Breast epithelium (tissue), 4 donors: ENCODE results near the gene RORB. TPM values are rescaled to one million over a fixed set of nuclear protein-coding genes. Genes with fewer than 3 reads are reported as not detected.

Source experiments
- DNase-seq, 2 donors: peaks; one replicate each; pipeline ENCODE4 v3.0.0-alpha.2; 2019; ENCODE audit warnings: low spot score in 2 of 2
- H3K27ac ChIP-seq, 2 donors: fragments of 200-600 bp; sonication (generic) in 1 of 2; one replicate each; pipeline ENCODE4 v1.5.1; 2016 to 2019; ENCODE audit warnings: mild to moderate bottlenecking in 1 of 2
- H3K27me3 ChIP-seq, 2 donors: fragments of 200-600 bp; sonication (generic) in 1 of 2; one replicate each; pipeline versions ENCODE4 v1.5.1 to v1.6.0; 2017 to 2019; ENCODE audit warnings: control low read depth in 1 of 2, mild to moderate bottlenecking in 1 of 2
- H3K36me3 ChIP-seq: fragments of 200-600 bp; one replicate; pipeline ENCODE4 v1.5.1; 2019
- H3K4me1 ChIP-seq, 2 donors: fragments of 200-600 bp; sonication (generic); one replicate each; pipeline ENCODE4 v1.5.1; 2016 to 2019; ENCODE audit warnings: control low read depth in 1 of 2
- H3K4me3 ChIP-seq, 3 donors: fragments of 200-600 bp; sonication (generic); 1 replicate in 2 of 3; 2 replicates in 1 of 3; pipeline ENCODE4 v1.5.1; 2016 to 2019; ENCODE audit warnings: mild to moderate bottlenecking in 3 of 3, moderate library complexity in 2 of 3
- H3K9me3 ChIP-seq, 2 donors: fragments of 200-600 bp; sonication (generic) in 1 of 2; one replicate each; pipeline ENCODE4 v1.5.1; 2016 to 2019; ENCODE audit warnings: control low read depth in 1 of 2
- POLR2A ChIP-seq: fragments of 450-650 bp; IDR thresholded peaks from one replicate; pipeline ENCODE4 v1.6.1; 2016; ENCODE audit warnings: antibody characterized with exemption, mild to moderate bottlenecking, moderate library complexity
- POLR2AphosphoS5 ChIP-seq, 3 donors: sonication (generic); formaldehyde crosslinking; IDR thresholded peaks; one replicate each; pipeline ENCODE4 v1.6.1; 2017; ENCODE audit warnings: antibody characterized with exemption in 3 of 3
- intact Hi-C: fragments of 100-400 bp; cut with DNase I; formaldehyde crosslinking; loops from one replicate; pipeline ENCODE4 v1.15.1; 2023; ENCODE audit warnings: low total_unique reads
- total RNA-seq, 3 donors: library from RNA; depleted of rRNA; stranded (reverse); fragments of >200 nt; gene quantifications; one replicate each; pipeline ENCODE4 v1.1.0, GENCODE V29; 2016
- TF ChIP-seq, protein P1 (sequence below), 3 donors: fragments of 450-650 bp; IDR thresholded peaks; one replicate each; pipeline ENCODE4 v1.5.1; 2016 to 2017; ENCODE audit warnings: antibody characterized with exemption in 3 of 3, mild to moderate bottlenecking in 3 of 3, moderate library complexity in 3 of 3

Gene RORB
- total RNA-seq, 3 donors from 2014 or later, result 0.33 to 3.7 (median 1.0) TPM

DNA sequence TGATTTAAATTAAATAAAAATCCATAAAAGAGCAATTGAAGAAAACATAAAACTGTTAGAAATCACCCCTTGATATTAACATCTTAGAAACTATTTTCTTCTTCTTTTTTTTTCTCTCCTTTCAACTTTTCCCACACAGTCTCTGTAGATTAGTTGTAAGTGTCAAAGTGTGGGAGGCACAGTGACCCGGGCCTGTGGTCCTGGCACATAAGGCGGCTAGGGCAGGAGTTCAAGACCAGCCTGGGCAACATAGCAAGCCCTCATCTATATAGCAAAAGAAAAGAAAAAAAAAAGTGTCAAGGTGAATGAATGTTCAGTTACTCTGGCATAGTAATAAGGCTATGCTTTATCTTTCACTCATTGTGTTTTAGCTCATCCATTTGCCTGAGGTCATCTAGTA, 14.2 kb downstream of the RORB start:
- no peaks in the 10 kb centered on the region for H3K36me3 ChIP-seq
- no peaks in the 10 kb centered on the region for H3K9me3 ChIP-seq
- no peaks in the 10 kb centered on the region for H3K27me3 ChIP-seq
- intact Hi-C loops, result no loop called here
- H3K4me1 ChIP-seq, result no peaks in the 10 kb centered on the region
- TF ChIP-seq POLR2AphosphoS5 (IDR thresholded peaks at IDR 0.05) (no peak), POLR2A (no peak)
- TF ChIP-seq, protein P1, sequence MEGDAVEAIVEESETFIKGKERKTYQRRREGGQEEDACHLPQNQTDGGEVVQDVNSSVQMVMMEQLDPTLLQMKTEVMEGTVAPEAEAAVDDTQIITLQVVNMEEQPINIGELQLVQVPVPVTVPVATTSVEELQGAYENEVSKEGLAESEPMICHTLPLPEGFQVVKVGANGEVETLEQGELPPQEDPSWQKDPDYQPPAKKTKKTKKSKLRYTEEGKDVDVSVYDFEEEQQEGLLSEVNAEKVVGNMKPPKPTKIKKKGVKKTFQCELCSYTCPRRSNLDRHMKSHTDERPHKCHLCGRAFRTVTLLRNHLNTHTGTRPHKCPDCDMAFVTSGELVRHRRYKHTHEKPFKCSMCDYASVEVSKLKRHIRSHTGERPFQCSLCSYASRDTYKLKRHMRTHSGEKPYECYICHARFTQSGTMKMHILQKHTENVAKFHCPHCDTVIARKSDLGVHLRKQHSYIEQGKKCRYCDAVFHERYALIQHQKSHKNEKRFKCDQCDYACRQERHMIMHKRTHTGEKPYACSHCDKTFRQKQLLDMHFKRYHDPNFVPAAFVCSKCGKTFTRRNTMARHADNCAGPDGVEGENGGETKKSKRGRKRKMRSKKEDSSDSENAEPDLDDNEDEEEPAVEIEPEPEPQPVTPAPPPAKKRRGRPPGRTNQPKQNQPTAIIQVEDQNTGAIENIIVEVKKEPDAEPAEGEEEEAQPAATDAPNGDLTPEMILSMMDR (IDR thresholded peaks at IDR 0.05), result no peak
- H3K4me3 ChIP-seq, result no peak overlapping the region
- DNase-seq, result no peak
- H3K27ac ChIP-seq, result no peak overlapping the region

DNA sequence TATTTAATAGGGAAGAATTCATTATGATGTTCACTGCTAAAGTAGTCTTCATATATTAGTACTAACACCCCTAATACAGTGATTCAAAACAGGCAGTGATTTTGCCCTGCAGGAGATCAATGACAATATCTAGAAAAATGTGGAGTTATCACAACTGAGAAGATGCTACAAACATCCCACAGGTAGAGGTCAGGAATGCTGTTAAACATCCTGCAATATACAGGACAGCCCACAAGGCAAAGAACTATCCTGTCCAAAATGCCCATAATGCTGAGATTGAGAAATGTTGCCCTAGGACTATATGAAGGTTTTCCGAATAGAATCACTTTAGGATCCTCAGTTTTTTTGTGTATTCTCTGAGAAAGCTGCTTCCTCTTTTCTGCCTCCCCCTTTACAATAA, 15.3 kb downstream of the RORB start:
- intact Hi-C loops, result no loop called here
- H3K9me3 ChIP-seq, result no peaks in the 10 kb centered on the region
- no peaks in the 10 kb centered on the region for H3K4me1 ChIP-seq
- TF ChIP-seq, protein P1 (IDR thresholded peaks at IDR 0.05), result no peak
- no peak for TF ChIP-seq POLR2AphosphoS5 (IDR thresholded peaks at IDR 0.05)
- no peak for TF ChIP-seq POLR2A
- no peak for DNase-seq
- H3K36me3 ChIP-seq, result no peaks in the 10 kb centered on the region
- H3K27ac ChIP-seq, result no peak overlapping the region
- no peaks in the 10 kb centered on the region for H3K27me3 ChIP-seq
- H3K4me3 ChIP-seq, result no peak overlapping the region

DNA sequence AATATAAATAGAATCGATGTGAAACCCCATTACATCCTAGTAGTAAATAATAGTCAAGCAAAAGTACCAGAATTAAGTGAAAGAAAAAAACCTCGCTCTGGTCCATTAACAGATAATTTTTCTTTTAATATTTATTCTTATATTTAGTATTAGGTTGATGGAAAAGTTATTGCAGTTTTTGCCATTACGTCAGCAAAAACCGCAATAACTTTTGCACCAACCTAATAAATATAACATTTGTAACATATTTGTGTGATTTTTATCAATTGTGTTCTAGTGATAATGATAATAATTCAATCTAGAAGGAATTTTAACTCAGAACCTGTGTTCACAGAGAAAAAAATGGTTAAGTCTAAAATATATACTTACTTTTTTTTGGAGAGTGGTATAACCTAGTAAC, 16.1 kb downstream of the RORB start:
- no peak overlapping the region for H3K27ac ChIP-seq
- no peaks in the 10 kb centered on the region for H3K9me3 ChIP-seq
- TF ChIP-seq POLR2AphosphoS5 (IDR thresholded peaks at IDR 0.05), result no peak
- no peaks in the 10 kb centered on the region for H3K36me3 ChIP-seq
- no peaks in the 10 kb centered on the region for H3K27me3 ChIP-seq
- no peak for DNase-seq
- intact Hi-C loops, result no loop called here
- H3K4me1 ChIP-seq, result no peaks in the 10 kb centered on the region
- no peak overlapping the region for H3K4me3 ChIP-seq

DNA sequence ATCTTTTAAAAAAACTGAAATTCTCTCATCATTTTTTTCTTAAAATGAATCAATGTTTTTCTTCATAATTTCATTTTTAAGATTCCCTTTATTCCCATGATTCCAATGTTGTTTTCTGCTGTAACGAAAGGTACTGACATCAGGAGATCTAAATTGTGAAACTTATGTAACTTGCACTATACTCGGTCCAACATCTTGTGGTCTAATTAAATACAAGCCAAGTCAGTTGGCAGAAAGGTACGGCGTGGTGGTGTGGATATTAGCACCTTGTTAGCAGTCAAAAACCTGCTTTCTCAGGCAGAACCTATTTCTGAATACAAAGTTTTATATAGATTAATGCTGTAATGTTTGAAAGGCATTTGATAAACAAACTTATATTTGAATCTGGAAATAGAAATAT, 20.1 kb downstream of the RORB start:
- TF ChIP-seq POLR2A (no peak), POLR2AphosphoS5 (IDR thresholded peaks at IDR 0.05) (no peak)
- TF ChIP-seq, protein P1 (IDR thresholded peaks at IDR 0.05), result no peak
- intact Hi-C loops, result no loop called here

DNA sequence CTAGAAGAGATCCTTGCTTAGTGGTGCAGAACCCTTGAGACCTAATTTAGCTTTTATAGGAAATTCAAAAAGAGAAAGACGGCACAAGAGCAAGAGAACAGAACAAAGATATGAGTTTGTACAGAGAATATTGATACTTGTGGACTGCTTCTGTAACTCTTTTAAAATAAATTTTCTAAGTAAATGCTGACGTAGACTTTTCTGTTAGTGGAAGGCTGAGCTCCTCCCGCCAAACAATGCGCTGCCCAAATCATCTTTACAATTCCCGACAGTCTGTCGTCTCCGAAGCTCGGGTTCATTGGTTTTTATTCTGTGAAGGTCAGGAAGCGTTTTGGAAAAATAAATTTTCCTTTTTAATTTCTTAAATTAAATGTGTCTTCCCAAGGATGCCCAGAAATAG, 22.3 kb downstream of the RORB start:
- Histone ChIP-seq H3K9me3 (no peaks in the 10 kb centered on the region), H3K27ac (no peak overlapping the region), H3K36me3 (no peaks in the 10 kb centered on the region), H3K27me3 (no peaks in the 10 kb centered on the region), H3K4me1 (no peaks in the 10 kb centered on the region), H3K4me3 (no peak overlapping the region)
- no peak for DNase-seq
- intact Hi-C loops, result no loop called here
- TF ChIP-seq, protein P1 (IDR thresholded peaks at IDR 0.05), result no peak
- no peak for TF ChIP-seq POLR2AphosphoS5 (IDR thresholded peaks at IDR 0.05)
- no peak for TF ChIP-seq POLR2A

More for the DNA sequence above, 20.1 kb downstream of the RORB start:
- no peak for DNase-seq
- H3K27ac ChIP-seq, result no peak overlapping the region
- H3K4me1 ChIP-seq, result no peaks in the 10 kb centered on the region
- no peaks in the 10 kb centered on the region for H3K36me3 ChIP-seq
- no peaks in the 10 kb centered on the region for H3K9me3 ChIP-seq
- H3K4me3 ChIP-seq, result no peak overlapping the region
- H3K27me3 ChIP-seq, result no peaks in the 10 kb centered on the region

DNA sequence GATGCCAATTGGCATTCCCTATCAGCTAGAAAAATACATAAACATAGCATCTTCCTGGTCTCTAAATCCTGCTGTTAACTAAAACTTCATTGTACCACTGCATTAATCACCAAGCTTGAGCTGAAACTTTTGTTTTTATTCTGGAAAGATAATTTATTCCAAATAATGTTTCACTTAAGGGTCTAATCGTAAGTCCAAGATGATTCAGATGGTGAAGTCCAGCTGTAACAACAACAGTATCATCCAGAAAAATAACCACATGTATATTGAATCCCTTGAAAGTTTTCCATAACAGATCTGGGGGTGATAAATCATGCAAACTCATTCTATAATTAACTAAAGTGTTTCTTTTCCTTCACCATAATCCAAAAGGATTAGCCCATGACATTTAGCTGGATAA, 23.9 kb downstream of the RORB start:
- no peak for DNase-seq
- TF ChIP-seq POLR2A (no peak), POLR2AphosphoS5 (IDR thresholded peaks at IDR 0.05) (no peak)
- TF ChIP-seq, protein P1 (IDR thresholded peaks at IDR 0.05), result no peak
- Histone ChIP-seq H3K27ac (no peak overlapping the region), H3K4me3 (no peak overlapping the region), H3K4me1 (no peaks in the 10 kb centered on the region), H3K36me3 (no peaks in the 10 kb centered on the region), H3K27me3 (no peaks in the 10 kb centered on the region), H3K9me3 (no peaks in the 10 kb centered on the region)
- intact Hi-C loops, result no loop called here
